ENCODE data around the gene HSFX4.
A peak's percentile ranks its signal among the peaks of the same experiment; 100 is the strongest.
"Not testable (repeated sequence)": the region's sequence is repeated elsewhere in the genome, so short reads cannot be mapped to it uniquely, and the experiment has no call there.

DNA sequence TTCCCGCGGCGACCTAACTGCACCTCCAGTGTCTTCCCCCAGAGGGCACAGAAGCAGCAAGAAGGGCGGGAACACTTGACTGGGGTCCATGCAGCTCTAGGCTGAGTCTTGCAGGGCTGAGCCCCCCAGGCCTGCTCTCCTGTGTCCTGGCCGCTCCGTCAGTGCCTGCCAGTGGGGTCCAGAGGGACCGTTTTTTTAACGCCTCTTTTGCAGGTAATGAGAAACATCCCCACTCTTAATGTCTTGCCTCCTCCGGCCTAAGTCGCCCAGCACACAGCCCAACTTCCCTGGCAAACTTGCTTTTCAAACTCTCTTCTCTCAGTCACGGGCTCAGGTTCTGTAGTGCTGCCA, 11.3 kb downstream of the HSFX4 start:
- peak; percentile 50 to 59 for TF ChIP-seq CTCF (conservative IDR thresholded peaks at IDR 0.05 in 1 of 2, IDR thresholded peaks at IDR 0.05 in 1 of 2; ENCODE audit: low read depth in 1 of 2, low read length in 2 of 2)
- not testable (repeated sequence) for TF ChIP-seq EZH2 (IDR thresholded peaks at IDR 0.05; ENCODE audit: low read length, missing control alignments)

All from fibroblast of lung (primary cell).